ENCODE measurements around the gene C14orf132.

C14orf132 gene

GRCh38 chr14:96040828-96041371 is 1.7 kb downstream of the C14orf132 start:
- no peak for DNase-seq

DNA sequence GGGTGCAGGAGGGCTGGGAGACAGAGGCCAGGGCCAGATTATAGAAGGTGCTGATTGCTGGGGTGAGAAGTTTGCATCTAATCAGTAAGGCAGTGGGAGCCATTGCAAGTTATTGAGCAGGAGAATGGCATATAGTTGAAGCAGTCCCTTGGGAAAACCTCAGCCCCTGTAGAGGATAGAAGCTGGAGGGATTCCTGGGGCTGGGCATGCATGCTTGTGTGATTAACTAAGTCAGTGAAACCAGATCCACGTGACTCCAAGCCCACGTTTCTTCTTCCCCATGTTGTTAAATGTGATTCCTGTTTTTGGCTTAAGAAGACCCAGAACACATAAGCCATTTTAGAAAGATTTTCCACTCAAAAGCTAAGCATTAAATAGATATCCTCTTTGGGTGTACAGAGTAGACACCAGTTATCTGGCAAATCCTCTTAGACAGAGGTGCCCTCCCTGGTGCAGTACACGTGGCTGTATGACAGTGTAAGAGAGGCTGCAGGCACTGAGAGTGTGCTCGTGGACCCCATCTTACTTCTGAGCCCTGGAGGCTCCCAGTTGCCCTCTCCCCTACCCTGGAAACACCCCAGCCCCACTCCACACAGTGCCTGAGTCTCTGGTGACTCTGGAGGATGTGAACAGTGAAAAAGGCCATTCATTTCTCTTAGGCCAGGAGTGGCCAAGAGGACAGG is 3.2 kb downstream of the C14orf132 start:
- DNase-seq: no peak

DNA sequence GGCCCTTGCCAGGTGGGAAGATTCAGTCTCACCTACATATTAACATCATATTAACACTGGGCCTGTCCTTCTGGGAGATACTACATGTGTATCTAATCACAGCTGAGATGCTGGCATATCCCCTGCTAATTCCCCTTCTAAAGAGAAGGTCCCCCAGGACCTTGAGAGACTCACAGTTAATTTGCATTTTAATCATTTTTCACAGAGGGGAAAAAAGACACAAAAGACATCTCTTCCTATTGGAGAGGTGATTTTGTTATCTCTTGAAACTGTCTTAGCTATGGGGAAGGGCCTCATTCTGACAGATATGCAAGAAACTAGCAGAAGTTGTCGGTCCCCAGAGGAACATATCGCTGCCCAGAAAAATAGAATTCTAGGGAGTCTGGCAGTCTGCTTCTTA is 7.5 kb downstream of the C14orf132 start:
- no peak for DNase-seq

DNA sequence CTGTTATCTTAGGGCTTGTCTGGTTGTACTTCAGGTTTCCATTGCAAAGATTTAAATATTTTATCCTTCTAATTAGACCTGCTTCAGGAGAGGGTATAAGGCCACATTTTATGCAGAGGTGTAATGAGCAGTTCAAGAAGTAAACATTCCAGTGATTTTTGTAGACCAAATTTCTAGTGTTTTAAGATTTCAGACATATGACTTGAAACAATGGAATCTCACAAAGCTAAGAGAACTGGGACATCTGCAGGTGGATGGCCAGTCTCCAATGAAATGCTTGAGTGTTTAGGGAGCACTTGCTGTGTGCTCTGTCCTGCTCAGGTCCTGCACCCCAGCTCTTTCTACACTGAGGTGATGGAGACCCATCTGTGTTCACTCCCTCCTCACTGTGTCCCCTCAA is 7.9 kb downstream of the C14orf132 start:
- DNase-seq: no peak

GRCh38 chr14:96049932-96050331 is 10.8 kb downstream of the C14orf132 start:
- no peak for DNase-seq

DNA sequence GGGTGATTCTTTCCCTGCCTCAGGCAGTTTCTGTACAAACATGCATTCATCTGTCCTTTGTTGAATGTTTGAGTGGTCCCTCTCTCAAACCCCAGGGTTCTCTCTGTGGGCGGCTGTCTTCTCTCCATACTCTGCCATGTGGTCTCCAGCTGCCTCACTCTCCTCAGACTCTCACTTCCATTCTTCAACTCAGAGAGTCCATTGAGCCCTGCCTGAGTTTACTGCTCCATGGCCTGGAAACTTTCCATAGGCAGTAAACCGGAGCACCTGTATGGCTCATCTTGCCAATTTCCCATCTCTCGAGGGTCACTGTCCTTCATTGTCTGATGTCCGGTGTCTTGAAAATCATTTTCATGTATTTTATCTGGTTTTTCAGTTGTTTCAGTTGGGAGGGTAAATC is 11.3 kb downstream of the C14orf132 start:
- DNase-seq: no peak

DNA sequence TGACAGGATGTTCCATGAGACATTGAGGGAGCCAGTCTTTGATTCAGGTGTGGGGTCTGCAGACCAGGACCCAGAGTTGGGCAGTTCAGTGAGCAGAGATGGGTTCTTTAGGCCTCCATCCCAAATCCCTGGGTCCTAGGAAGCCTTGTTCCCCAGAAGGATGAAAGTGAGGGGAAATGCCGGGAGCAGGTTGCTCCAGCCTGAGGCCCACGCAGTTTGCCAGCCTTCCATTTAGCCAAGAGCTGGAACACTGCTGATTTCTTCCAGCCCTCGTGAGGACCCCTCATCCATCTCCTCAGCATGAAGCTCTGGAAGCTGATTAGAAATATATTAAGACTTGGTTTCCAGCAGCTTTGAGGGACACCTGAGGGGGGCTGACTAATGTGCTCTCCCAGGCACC is 12.1 kb downstream of the C14orf132 start:
- DNase-seq: no peak

DNA sequence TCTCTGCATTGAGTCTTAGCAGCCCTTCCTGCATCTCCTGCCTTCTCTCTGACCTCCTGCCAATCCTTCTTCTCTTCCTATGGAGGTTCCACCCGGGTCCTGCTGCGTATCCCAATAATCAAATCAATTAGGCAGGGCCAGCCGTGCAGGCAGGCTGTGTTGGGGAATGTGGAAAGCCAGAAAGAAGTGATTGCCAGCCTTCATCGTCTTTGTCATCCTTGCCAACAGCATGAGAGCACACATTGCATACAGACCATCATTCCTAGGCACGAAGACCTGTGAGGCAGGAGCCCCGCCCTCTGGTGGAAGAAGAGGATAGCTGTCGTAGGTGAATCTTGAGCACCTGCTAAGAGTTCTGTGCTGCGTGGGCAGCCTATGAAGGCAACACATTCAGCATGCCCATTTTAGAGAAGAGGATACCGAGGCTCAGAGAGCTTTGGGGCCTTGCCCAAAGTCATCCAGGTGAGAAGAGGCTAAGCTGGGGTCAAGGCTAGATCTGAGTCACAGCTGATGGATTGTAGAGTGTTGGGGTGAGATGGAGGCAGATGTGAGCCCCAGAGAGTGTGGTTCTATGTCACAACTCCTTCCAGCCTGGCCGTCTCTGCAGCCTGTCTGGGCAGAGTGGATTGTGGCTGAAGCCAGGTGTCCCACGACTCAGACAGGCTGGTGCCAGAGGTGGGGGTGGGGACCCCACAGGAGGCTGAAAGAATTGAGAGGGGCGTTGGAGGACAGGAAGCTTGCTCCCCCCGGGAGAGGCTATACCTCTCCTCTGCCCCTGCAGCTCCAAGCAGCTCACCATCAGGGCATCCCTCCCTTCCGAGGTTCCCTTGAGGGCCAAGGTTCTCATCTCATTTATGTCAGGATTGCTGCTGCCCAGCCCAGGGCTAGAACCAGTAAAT is 12.7 kb downstream of the C14orf132 start:
- DNase-seq: no peak

- no peak for DNase-seq
Observed at GRCh38 chr14:96052541-96053247, 13.5 kb downstream of the C14orf132 start.

DNA sequence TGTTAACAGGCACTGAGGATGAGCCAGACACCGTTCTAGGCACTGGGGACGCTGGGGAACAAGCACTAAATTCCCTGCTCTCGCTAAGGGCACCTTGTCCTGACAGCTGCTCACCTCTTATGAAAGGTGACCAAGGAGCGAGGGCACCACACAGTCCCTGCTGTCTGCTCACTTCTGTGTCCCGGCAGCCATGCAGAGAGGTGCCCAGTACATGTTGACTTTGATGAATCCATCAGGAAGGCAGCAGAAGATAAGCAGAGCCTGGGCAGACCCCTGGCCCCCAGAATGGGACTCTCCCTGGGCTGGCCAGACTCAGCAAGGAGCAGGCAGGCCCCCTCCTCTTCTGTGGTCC is 14.1 kb downstream of the C14orf132 start:
- no peak for DNase-seq

DNA sequence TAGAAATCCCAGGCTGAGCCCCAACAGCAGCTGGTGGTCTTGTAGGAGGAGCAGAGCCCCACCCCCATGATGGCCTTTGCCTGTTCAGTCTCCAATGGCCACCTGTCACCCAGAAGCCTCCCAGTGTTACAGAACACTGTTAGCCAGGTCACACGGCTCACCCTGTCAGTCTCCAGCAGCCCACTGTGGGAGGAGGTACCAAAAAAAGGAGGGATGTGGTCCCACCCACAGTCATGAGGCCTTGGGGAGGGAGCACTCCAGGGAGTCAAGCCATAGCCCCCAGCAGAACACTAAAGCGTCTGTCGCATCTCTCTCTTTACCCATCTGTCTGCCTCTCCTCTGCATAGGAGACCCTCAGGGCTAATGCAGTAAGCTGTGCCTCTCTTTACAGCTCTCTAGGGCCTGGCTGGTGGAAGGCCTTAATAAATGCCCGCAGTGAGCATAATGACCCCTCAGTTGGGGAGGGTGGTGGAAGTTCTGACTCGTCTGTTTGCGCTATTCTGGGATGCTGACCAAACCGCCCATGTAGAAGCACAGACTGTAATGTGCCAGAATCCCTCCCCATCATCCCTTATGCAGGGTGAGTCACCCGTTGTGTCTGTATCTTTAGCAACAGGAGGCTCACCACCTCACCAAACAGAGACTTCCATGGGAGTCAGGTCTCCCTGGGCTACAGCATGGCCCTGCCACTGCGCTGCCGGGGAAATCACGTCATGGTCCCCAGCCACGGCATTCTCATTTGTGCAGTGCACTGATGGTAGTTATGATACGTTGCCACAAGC is 14.6 kb downstream of the C14orf132 start:
- no peak for DNase-seq

DNA sequence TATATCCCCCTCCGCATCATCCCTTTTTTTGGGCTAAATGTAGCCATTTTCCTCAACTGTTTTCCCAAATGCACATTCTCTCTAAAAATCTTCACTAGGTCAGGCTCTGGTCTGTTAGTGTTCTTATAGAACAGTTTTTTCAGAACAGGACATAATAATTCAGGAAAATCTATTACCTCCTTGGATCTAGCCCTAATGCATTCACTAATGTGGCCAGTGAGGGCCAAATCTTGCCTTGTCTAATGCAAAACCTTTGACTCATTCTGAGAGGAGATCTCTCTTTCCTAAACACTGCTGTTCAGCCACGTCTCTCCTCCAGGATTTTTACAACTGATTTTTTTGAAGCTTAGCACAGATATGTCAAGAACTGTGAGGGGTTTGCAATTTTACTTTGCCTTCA is 15.5 kb downstream of the C14orf132 start:
- no peak for DNase-seq

- no peak for DNase-seq
Observed at GRCh38 chr14:96055065-96055752, 16.0 kb downstream of the C14orf132 start.

DNA sequence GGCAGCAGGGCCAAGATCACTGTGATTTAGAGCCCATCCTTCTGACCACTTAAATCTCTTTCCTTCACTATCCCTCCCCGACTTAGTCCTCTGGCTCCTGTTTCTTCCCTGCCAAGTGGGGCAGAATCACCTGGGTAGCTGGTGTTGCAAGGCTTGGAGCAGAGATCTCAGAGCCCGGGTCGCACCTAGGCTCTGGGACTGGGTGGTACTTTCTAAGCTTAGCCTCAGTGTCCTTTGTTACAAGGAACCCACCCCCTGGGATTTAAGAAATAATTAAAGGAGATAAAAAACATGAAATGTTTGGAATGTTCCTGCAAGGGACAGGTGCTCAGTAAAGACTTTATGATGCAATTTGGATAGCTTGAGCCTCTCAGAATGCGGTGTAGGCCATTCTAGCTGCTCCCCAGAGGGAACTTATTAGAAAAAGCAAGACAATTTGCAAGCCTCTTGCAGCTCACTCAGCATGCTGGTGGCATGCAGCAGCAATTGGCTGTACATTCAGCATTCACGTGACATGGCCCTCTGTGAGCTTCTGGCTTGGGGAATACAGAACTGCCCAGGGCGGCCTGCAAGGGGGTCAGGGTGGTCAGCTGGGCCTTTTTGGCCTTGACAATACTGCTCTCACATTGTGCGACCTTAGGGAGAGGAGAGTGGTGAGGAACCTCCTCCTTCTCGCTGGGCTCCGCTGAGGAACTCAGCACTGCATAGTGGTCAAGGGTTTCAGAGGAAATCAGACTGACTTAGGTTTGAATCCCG is 16.8 kb downstream of the C14orf132 start:
- DNase-seq: no peak

DNA sequence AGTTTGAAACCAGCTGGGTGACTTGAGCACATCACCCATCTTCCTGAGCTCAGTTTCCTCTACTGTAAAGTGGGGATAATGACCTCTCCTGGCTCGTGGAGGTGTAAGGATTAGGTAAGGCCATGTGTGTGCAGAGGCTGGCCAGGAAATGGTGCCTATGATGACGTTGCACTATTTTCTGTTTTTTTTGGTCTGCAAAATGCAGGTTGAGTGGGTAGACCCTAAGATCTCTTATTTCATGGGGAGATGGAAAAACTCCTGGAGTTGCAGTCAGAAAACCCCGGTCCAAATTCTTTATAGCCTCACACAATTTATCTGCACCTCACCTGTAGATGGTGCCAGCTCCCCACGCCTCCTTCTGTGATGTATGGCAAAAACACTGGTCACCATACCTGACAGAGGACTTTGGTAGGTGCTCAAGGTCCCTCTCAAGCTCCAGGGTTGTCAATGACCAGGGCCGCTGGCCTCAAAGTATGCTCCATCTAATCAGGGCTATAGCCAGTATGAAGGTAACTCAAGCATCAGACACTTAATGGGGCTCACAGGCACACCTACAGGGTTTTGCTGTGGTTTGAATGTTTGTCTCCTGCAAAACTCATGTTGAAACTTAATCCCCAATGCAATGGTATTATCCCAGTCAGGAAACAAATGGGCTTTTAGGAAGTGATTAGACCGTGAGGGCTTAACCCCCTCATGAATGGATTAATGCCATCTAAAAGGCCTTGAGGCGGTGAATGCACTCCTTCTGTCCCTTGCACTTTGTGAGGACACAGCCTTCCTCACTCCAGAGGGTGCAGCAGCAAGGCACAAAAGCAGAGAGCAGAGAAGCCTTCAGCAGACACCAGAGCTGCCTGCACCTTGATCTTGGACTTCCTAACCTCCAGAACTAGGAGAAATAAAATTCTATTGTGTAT is 17.6 kb downstream of the C14orf132 start:
- DNase-seq: no peak

- no peak for DNase-seq
Observed at GRCh38 chr14:96057738-96058137, 18.6 kb downstream of the C14orf132 start.

DNA sequence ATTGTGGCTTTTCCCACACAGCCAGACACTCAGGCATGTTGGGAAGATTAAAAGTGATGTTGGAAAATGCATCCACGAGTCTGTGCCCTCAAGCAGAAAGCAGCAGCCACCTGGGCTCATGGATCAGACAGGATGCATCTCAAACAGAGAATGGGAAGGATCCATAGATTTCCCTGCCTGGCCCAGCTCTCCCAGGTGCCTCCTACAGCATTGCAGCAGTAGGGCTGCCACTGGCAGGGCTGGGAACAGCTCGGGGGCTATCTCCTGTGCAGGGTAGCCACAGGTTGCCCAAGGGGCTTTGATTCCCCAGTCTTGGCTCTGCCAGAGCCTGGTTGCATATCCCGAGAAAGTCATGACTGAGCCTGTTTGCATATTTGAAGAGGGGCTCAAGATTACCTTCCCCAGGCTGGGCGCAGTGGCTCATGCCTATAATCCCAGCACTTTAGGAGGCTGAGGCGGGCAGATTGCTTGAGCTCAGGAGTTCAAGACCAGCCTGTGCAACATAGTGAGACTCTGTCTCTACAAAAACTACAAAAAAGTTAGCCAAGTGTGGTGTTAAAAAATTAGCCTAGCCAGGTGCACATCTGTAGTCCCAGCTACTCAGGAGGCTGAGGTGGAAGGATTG is 19.5 kb downstream of the C14orf132 start:
- no peak for DNase-seq

DNA sequence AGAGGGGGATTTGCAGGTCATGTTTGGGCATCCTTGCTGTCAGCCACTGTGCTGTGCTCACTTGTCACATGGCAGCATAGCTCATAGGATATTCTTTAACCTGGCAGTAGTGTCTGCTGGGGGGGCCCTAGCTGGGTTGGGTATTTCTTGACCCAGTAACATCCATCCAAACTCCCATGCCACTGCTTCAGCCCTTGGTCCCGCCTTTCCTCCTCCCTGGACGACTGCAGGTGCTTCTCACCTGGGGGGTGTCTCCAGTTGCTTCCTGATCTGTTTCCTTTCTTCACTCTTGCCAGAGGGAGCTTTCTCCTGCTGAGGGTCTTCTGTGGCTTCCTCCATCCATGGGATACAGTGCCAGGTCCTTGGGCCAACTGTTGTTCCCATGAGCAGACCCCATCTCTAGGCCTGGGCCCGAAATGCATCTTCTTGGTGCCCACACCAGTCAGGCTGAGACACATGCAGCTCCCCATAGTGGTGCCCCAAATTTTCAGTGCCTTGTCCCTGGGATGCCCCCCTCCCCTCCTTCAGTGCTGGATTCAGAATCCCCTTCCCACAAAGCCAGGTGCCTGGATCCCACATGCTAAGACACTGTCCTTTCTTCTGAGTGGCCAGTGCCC is 20.5 kb downstream of the C14orf132 start:
- no peak for DNase-seq
